Measurements from ENCODE around the gene CCDC6. TPM values are rescaled to one million over a fixed set of nuclear protein-coding genes. Genes with fewer than 3 reads are reported as not detected.

Gene CCDC6
- total RNA-seq, 4 donors from 2014 or later: 30.8 to 66.0 (median 53.4) TPM

GRCh38 chr10:59770689-59771088 is 135.7 kb downstream of the CCDC6 start:
- H3K9me3 ChIP-seq: no peaks in the 10 kb centered on the region
- H3K36me3 ChIP-seq: no peaks in the 10 kb centered on the region
- H3K27me3 ChIP-seq: no peaks in the 10 kb centered on the region
- TF ChIP-seq POLR2AphosphoS5 (IDR thresholded peaks at IDR 0.05): no peak
- no peak for TF ChIP-seq EP300 (IDR thresholded peaks at IDR 0.05)
- TF ChIP-seq POLR2A (IDR thresholded peaks at IDR 0.05): no peak
- no peak for TF ChIP-seq CTCF (IDR thresholded peaks at IDR 0.05)
- H3K27ac ChIP-seq: no peak overlapping the region
- ATAC-seq: no peak
- H3K4me1 ChIP-seq: no peaks in the 10 kb centered on the region
- WGBS, 2 donors (ENCODE audit: low coverage in 1 of 2): 88 to 100% methylated on average over 5 to 7 of the region's 11 CpGs
- H3K4me3 ChIP-seq: no peak overlapping the region

- TF ChIP-seq CTCF (IDR thresholded peaks at IDR 0.05) (no peak), POLR2A (IDR thresholded peaks at IDR 0.05) (no peak), POLR2AphosphoS5 (IDR thresholded peaks at IDR 0.05) (no peak), EP300 (IDR thresholded peaks at IDR 0.05) (no peak)
- ATAC-seq: no peak
These were observed 143.9 kb downstream of the CCDC6 start for GRCh38 chr10:59762505-59762904.

GRCh38 chr10:59757966-59758365 is 148.4 kb downstream of the CCDC6 start:
- TF ChIP-seq EP300 (IDR thresholded peaks at IDR 0.05) (no peak), POLR2A (IDR thresholded peaks at IDR 0.05) (no peak), CTCF (IDR thresholded peaks at IDR 0.05) (no peak), POLR2AphosphoS5 (IDR thresholded peaks at IDR 0.05) (no peak)
- WGBS, 2 donors (ENCODE audit: low coverage in 1 of 2): 49 to 82% methylated on average over 2 to 3 of the region's 3 CpGs
- no peak for ATAC-seq
- Histone ChIP-seq H3K27me3 (no peaks in the 10 kb centered on the region), H3K4me1 (no peaks in the 10 kb centered on the region), H3K27ac (no peak overlapping the region), H3K9me3 (peaks cover 0 to 9% (median 0%) of the 10 kb centered on the region in 3 donors), H3K4me3 (no peak overlapping the region), H3K36me3 (no peaks in the 10 kb centered on the region)

More at GRCh38 chr10:59762505-59762904, 143.9 kb downstream of the CCDC6 start:
- Histone ChIP-seq H3K36me3 (no peaks in the 10 kb centered on the region), H3K4me1 (no peaks in the 10 kb centered on the region), H3K4me3 (no peak overlapping the region), H3K9me3 (peaks cover 0 to 9% (median 0%) of the 10 kb centered on the region in 3 donors), H3K27ac (no peak overlapping the region), H3K27me3 (no peaks in the 10 kb centered on the region)
- WGBS, 2 donors (ENCODE audit: low coverage in 1 of 2): 39 to 55% methylated on average over 2 of the region's 2 CpGs

GRCh38 chr10:59754951-59755350 is 151.4 kb downstream of the CCDC6 start:
- Histone ChIP-seq H3K4me1 (no peaks in the 10 kb centered on the region), H3K27me3 (no peaks in the 10 kb centered on the region), H3K4me3 (no peak overlapping the region), H3K36me3 (no peaks in the 10 kb centered on the region), H3K27ac (no peak overlapping the region), H3K9me3 (peaks cover 0 to 5% (median 0%) of the 10 kb centered on the region in 3 donors)
- ATAC-seq: no peak
- 89 to 90% methylated on average over 4 of the region's 4 CpGs for WGBS, 2 donors (ENCODE audit: low coverage in 1 of 2)
- TF ChIP-seq EP300 (IDR thresholded peaks at IDR 0.05): no peak
- no peak for TF ChIP-seq CTCF (IDR thresholded peaks at IDR 0.05)
- TF ChIP-seq POLR2AphosphoS5 (IDR thresholded peaks at IDR 0.05): no peak
- TF ChIP-seq POLR2A (IDR thresholded peaks at IDR 0.05): no peak

GRCh38 chr10:59753267-59753666 is 153.1 kb downstream of the CCDC6 start, which contains the start of gene MRLN:
Gene MRLN, minus strand, starts transcription at chr10:59753455.
- no peaks in the 10 kb centered on the region for H3K4me1 ChIP-seq
- no peaks in the 10 kb centered on the region for H3K9me3 ChIP-seq
- whole genome bisulfite sequencing, 2 donors (ENCODE audit: low coverage in 1 of 2): 40 to 48% methylated on average over 2 to 3 of the region's 3 CpGs
- no peak within 1 kb of the TSS for H3K27ac ChIP-seq
- H3K36me3 ChIP-seq: no peaks in the 10 kb centered on the region
- no peaks in the 10 kb centered on the region for H3K27me3 ChIP-seq
- no peak for TF ChIP-seq EP300 (IDR thresholded peaks at IDR 0.05)
- TF ChIP-seq POLR2A (IDR thresholded peaks at IDR 0.05): no peak
- no peak for TF ChIP-seq CTCF (IDR thresholded peaks at IDR 0.05)
- TF ChIP-seq POLR2AphosphoS5 (IDR thresholded peaks at IDR 0.05): no peak
- ATAC-seq: no peak
- H3K4me3 ChIP-seq: no peak within 1 kb of the TSS
